SKM-1 treated with dmso at 0.1 percent for 144 hours (cell line): ENCODE results near the gene TM9SF2.

ENCODE experiments used
- DNase-seq: peaks from one replicate; lab custom pipeline; 2025; ENCODE audit not compliant: unreplicated experiment; lab: John Stamatoyannopoulos, UW

Gene TM9SF2

DNA sequence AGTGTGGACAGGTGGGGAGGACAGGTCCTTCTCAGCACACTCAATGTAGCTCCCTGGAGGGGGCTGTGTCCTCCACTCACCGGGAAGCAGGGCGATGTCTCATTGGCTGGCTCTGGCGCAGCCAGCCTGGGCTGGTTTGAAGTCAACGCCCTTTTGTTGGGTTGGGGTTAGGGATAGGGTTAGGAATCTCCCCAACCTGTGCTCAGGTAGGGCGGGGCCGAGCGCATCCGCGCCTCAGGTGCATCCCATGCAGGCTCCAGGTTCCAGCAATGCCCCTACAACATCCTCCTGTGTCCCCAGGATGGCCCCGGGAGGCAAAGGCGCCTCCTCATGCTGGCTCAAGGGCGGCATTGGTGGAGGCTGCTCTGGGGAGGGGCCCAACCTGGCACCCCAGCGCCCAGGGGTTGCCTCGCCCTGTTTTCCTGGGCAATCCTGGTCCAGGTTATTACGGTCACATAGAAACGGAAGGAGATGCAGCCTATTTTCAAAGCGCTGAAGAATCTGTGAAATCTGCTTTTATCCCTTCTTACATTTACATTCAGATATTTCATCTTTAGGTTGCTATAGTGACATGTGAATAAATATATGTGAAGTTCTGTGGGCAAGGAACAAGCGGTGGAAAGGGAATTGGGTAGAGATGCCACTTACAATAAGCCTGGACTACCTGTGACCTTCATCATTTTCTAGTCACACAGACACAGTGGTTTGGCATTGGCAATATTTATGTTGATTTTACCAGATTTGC, 74.3 kb downstream of the TM9SF2 start:
- DNase-seq = no peak

DNA sequence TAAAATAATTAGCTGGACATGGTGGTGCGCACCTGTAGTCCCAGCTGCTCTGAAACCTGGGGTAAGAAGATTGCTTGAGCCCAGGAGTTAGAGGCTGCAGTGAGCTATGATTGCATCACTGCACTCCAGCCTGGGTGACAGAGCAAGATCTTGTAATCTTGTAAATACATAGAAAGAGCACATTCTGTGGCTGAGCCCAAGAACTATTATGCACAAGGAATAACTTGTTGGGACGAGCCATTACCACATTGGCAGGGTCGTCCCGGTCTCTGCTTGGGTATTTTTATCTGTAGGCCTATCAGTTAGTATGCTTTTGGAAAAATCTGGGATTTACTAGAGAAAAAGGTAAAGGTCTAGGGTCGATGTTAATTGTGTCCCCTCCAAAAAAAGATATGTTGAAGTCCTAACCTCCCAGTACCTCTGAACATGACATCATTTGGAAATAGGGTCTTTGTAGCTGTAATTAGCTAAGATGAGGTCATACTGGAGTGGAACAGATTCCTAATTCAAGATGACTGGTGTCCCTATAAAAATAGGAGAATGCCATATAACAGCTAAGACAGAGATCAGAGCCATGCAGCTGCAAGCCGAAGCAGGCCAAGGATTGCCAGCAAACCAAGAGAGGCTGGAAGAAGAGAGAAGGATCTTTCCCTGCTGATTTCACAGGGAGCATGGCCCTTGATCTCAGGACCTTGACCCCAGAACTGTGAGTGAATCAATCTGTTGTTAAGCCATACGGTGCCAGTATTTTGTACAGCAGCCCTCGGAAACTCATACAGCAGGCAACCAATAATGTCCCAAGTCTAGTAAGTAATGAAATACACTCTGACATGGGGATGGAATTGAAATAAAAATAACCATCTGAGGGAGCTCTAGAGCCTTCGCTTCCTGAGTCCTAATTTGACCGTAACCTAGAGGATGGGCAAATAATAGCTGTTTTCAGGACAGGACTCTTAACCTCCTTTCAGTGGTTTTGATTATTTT, 77.0 kb downstream of the TM9SF2 start:
- DNase-seq = peak; percentile 14

DNA sequence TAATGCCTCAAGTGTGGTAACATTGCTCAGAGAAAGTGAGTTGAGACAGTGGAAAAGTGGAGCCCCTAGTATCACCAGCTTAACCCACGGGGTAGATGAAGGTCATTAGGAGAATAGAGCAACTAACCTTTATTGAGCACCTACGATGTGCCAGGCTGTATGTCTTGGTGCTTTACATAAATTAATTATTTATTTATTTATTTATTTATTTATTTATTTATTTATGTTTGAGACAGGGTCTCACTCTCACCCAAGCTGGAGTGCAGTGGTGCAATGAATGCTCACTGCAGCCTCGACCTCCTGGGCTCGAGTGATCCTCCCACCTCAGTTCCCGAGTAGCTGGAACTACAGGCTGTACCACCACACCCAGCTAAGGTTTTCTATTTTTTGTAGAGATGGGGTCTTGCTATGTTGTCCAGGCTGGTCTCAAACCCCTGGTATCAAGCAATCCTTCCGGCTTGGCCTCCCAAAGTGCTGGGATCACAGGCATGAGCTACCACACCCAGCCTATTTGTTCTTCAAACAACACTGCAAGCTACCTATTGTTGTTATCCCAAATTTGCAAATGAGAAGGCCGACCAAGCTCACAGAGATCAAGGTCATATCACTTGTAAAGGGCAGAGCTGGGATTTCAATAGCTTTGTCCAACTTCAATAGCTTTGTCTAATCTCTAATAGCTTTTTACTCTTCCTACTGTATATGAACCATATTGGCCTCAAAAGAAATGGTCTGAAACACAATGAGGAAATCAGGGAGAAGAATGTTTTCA, 79.4 kb downstream of the TM9SF2 start:
- DNase-seq = no peak

GRCh38 chr13:99582511-99582910, 81.2 kb downstream of the TM9SF2 start:
- no peak for DNase-seq

DNA sequence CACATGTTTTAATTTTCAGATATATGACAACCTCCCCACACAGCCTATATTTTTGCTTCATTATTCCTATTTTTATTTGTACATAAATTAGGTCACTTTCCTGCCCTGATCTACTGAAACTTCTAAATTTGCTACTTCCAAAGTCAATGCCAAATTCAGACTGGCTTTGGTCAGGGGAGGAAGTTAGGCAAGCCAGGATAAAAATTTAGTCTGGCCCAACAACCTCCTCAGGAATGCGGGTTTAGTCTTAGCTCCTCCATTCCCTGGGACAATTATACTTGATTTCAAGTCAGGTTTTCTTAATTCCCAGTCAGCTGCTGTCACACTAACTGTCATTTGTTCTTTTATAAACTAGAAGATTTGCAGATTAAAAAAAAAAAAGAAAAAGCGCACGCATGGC, 84.3 kb downstream of the TM9SF2 start:
- DNase-seq = no peak

DNA sequence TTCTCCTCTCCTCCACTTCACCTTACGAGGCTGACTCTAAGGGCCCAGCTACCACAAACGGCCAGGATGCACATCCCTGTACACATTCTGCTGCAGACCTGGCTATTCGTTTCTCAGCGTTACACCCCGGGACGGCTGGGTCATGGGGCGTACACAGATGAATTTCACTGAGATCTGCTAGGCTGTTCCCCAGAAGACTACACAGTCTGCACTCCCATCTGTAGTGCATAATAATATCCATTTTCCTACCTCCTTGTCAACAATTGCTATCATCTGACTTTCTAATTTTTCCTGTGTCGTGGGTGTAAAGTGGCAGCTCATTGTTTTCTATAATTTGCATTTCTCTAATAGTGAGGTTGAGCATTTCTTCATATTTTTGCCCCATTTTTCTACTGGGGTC, 85.7 kb downstream of the TM9SF2 start:
- DNase-seq = no peak

DNA sequence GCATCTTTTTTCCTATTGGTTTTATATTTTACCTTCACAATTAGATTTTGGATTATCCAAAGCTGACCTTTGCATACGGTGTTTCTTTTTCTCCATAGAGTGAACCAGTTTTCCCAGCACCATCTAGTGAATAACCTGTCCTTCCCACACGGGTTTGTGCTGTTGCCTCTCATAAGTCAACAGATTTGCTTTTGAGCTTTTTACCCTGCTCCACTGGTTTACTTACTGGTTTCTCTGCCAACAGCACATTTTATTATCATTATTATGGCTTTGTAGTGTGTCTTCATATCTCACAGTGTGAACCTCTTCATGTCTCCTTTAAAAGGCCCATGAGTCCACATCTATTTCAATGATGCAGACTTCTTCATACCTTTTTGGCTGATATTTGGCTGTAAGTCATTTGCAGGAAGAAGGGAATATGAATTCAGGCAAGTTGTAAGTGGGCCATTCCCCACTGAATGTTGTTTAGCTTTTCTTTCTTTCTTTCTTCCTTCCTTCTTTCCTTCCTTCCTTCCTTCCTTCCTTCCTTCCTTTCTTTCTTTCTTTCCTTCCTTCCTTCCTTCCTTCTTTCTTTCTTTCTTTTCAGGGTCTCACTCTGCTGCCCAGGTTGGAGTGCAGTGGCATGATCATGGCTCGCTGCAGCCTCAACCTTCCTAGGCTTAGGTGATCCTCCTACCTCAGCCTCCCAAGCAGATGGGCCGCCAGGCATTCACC, 86.8 kb downstream of the TM9SF2 start:
- DNase-seq = no peak

DNA sequence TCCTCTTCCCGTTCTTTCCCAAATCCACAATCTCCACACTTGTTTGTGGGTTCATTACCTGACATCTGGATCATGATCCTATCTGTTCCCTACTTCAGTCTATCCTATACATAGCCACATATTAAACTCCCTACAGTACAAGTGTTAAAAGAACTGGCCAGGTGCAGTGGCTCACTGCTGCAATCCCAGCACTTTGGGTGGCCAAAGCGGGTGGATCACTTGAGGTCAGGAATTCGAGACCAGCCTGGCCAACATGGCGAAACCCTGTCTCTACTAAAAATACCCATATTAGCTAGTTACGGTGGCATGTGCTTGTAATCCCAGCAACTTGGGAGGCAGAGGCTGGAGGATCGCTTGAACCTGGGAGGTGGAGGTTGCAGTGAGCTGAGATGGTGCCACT, 88.3 kb downstream of the TM9SF2 start:
- DNase-seq = no peak

DNA sequence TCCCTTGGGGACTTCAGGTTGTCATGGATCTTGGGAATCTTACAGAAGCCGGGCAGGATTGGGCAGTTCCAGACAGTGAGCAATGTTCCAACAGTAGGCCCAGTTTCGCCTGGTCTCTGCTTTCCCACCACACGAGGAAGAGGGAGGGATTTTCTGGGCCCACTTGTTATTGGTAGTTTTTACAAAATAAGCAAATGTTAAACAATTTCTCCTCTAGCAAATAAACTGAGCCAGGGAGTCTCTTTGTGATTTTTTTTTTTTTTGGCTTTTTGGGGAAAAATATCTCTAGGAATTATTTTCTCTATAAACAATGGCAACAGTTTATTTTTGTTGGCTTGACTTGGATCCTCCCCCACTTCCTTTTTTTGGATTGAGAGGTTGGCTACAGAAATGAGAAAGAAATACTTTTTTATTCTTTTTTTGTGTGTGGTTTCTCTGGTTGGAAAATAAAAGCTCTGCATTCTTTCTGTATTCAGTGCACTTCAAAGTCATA, 89.3 kb downstream of the TM9SF2 start:
- DNase-seq = no peak

DNA sequence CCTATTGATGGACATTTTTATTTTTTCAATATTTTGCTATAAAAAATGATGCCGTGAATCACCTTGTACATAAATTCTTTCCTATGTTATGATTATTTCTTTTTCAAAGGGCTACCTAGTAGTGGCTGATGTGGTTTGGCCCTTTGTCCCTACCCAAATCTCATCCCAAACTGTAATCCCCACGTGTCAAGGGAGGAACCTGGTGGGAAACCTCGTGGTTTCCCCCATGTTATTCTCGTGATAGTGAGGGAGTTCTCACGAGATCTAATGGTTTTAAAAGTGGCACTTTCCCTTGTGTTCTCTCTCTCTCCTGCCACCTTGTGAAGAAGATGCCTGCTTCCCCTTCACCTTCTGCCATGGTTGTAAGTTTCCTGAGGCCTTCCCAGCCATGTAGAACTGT, 94.9 kb downstream of the TM9SF2 start:
- no peak for DNase-seq

GRCh38 chr13:99600318-99600717, 99.0 kb downstream of the TM9SF2 start:
- DNase-seq = no peak

- no peak for DNase-seq
Observed at GRCh38 chr13:99601535-99601934, 100.3 kb downstream of the TM9SF2 start.

DNA sequence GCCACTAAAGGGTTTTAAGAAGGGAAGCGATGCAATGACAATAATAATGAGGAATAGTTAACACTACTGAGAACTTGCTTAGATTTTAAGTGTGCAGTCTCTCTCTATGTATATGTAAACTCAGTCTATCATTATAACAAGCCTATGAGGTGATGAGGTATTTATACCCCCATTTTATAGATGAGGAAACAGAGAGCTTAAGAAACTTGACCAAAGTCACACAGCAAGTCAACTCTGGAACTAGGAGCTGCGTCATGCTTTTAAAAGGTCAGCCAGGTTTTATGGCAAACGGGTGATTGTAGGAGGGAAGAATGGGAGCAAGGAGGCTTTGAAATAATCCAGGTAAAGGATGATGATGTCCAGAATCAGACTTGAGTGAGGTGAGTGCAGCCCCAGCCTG, 103.4 kb downstream of the TM9SF2 start:
- no peak for DNase-seq

DNA sequence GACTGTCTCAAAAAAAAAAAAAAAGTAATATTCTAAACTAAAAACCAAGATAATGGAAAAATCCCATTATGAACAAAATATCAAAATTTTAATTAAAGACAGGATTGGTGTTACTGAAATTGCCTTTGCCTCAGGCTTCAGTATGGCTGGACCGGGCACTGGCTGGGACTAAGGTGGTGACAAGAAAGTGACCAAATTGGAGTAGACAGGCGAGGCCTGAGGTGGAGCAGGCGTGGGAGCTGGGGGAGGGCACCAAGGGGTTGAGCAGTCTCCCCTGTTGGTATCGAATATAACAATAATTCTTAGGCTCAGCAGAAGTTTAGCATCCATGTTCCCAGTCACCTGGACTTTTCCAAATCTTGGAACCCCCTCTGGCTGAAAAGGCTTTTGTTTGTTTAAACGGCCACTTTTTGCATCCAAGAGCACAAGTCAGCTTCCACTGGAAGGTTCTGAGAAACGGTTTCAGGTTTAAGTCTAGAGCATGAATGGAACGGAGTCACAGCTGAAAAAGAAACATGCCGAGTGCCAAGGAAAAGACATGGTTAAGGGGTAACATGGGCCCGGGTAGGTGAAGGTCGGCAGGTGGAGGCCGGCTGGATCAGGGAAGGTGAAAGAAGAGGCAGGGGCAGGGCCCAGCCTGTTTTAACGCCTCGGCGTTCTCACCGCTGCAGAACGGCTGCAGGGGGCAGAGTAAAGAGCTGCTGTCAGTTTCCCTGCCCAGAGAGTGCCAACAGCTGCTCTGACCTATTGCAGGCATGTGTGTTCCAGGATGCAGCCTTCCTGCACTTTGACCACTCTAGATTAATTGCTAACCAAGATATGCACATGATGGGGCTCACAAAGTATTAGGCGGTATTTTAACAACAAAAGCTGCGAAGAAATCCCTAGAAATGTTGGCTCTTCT, 104.4 kb downstream of the TM9SF2 start:
- peak; percentile 46 for DNase-seq

DNA sequence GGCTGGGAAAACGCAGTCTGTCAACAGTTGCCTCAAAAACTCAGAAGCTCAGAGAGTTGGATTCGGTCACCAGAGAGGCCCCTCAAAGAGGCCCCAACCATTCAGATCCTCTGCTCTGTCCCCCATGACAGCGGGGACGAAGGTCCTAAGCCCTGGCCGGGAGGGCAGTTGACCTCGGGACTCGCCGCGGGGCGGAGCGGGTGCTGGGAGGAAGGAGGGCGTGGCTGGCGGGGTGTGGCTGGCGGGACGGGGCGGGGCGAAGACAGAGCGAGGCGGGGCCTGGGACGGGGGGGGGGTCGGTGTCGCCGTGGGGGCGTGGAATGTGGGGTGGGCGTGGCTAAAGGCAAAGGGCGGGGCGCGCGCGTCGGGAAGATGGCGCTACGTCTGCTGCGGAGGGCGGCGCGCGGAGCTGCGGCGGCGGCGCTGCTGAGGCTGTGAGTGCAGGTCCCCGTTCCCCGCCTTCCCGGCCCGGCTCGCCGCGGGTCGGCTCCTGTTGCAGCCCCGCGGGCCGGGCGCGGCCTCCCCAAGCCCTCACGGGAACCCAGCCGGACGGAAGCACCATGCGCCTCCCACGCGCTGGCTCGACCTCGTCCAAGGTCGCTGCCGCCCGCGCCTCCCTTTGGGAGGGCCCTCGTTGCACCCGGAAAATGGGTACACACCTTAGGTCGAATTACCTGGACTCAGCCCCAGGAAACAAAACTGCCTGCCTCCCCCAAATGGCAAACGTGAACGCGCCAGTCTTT, 105.2 kb downstream of the TM9SF2 start, which contains the start of gene CLYBL:
Gene CLYBL, plus strand, starts transcription at position 367 of the 743 bp plus-strand sequence.
- DNase-seq = peak; percentile 62

DNA sequence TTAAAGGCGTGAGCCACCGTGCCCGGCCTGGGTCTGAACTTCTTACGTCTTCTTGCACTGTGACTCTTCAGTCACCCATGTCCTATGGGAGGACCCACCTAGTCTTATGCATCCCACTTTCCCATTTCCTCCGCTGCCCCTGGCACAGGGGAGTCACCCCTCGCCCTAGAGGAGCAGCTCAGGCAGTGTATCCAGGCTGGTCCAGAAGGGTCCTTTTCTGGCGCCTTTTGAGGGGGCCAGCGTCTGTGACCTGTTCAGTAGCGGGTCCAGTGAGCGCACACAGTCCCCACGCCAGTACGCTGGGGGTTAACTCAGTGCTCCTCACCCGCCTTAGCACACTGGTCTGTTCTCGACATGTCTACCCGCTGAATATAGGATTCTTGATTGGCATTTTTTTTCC, 107.1 kb downstream of the TM9SF2 start:
- DNase-seq = no peak

DNA sequence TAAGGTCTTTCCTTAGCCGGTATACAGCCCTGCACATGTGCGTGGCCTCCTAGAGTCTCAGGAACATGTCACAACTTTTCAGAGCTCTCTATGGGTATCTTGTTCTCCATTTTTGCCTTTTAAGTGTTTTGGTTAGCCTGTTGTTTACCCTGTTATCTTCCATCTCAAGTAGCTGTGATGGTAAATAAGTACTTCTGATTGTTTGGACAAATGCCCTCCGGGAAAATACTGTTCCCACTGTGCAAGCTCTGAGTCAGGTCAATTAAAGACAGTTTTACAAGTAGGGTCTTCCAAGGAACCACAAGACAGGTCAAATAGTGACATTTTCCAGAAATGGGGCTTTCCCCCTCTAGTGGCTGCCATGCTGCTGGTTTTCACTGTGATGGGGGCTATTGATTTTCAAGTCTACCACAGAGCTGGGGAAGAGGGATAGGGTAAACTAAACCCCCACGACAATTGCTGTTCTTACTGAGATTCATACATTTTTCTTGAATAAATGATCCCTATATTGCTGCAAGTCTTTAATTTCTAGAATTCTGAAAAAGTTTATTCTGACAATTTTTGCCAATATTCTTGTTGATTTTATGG, 109.5 kb downstream of the TM9SF2 start:
- DNase-seq = no peak
